HUES64 (cell line): ENCODE results near the gene KRT73. TPM values are rescaled to one million over a fixed set of nuclear protein-coding genes. Genes with fewer than 3 reads are reported as not detected.

Experiments used
- H3K27ac ChIP-seq: 2 replicates; pipeline ENCODE4 v1.7.0; 2013; ENCODE audit warnings: low read depth, low read length, inconsistent platforms
- H3K27me3 ChIP-seq: 2 replicates; pipeline ENCODE4 v1.6.1; 2013; ENCODE audit warnings: mild to moderate bottlenecking, low read length; ENCODE audit not compliant: insufficient read depth
- H3K36me3 ChIP-seq: 2 replicates; pipeline ENCODE4 v1.6.1; 2013; ENCODE audit warnings: mild to moderate bottlenecking, low read length; ENCODE audit not compliant: insufficient read depth
- H3K4me1 ChIP-seq: 2 replicates; pipeline ENCODE4 v1.6.1; 2013; ENCODE audit warnings: mild to moderate bottlenecking, low read length, moderate library complexity; ENCODE audit not compliant: insufficient read depth
- H3K4me3 ChIP-seq: 2 replicates; pipeline ENCODE4 v1.5.1; 2013; ENCODE audit warnings: mild to moderate bottlenecking, low read length, moderate library complexity
- H3K9ac ChIP-seq: 2 replicates; pipeline ENCODE4 v1.6.1; 2013; ENCODE audit warnings: mild to moderate bottlenecking, low read depth, low read length
- H3K9me3 ChIP-seq: 2 replicates; pipeline ENCODE4 v1.6.1; 2013; ENCODE audit warnings: low read depth, low read length; ENCODE audit not compliant: insufficient read depth
- WGBS: fragments of 150-250, 120-280 bp; methylation state at CpG from one replicate; pipeline ENCODE4 v1.1.7; 2013; ENCODE audit warnings: missing lambda C conversion rate; 5-methylcytosine and 5-hydroxymethylcytosine counted together
- polyA plus RNA-seq, 2 experiments: library from polyadenylated mRNA; stranded (reverse); fragments of 50-300 nt; gene quantifications; one replicate each; pipeline ENCODE4 v1.2.3, GENCODE V29; 2013

The KRT73 gene
- not detected for polyA plus RNA-seq (2013, experiment 1 of 2)
- polyA plus RNA-seq (2013, experiment 2 of 2) = not detected

DNA sequence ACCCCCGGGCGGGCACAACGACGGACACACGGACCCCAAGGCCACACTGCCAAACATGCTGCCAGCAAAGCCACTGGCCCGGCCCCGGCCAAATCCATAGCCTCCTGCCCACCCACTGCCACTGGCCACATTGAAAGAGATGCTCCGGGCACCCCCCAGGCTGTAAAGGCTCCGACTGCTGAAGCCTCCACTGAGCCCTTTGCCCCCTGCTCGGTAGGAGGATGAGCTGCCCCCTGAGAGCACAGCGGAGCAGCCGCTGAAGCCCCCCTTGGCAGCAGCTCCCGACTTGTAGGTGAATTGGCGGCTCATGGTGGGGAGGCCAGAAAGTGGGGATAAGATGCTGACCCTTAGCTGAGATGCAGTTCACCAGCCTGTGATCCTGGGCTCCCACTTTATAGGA lies at the start of gene KRT73:
TSS of gene KRT73 (minus strand) at position 344 of the 400 bp plus-strand sequence. CDS start at position 309, 35 bp downstream.
- Histone ChIP-seq H3K27ac (no peak within 1 kb of the TSS), H3K9me3 (no peaks in the 10 kb centered on the region), H3K36me3 (no peaks in the 10 kb centered on the region), H3K4me1 (no peaks in the 10 kb centered on the region; the same call in 1 of the 2 replicates), H3K27me3 (no peaks in the 10 kb centered on the region), H3K4me3 (no peak within 1 kb of the TSS), H3K9ac (no peak within 1 kb of the TSS)
- WGBS = 94% methylated on average over 14 of the region's 14 CpGs

DNA sequence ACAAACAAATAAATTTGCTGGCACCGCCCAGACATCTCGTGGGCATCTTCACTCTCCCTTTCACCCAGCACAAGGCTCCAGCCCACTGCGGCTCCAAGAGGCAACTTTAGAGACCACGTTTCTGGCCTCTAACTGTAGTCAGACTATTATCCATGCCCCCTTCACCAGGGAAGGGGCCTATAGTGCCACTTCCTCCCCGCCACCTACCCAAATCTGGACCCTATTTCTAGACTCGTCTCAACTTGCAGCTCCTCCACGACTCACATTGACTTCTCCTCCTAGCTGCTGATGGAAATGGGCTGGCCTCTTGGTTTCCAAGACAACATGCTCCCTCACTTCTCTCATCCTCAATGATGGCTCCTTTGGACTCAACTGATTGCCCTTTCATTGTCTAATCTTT lies 49.6 kb upstream of the KRT73 start:
- no peak overlapping the region for H3K9ac ChIP-seq
- H3K36me3 ChIP-seq = no peaks in the 10 kb centered on the region
- no peak overlapping the region for H3K4me3 ChIP-seq
- WGBS = 84% methylated on average over 7 of the region's 7 CpGs
- no peaks in the 10 kb centered on the region for H3K9me3 ChIP-seq
- no peak overlapping the region for H3K27ac ChIP-seq
- no peaks in the 10 kb centered on the region for H3K4me1 ChIP-seq
- H3K27me3 ChIP-seq = no peaks in the 10 kb centered on the region

DNA sequence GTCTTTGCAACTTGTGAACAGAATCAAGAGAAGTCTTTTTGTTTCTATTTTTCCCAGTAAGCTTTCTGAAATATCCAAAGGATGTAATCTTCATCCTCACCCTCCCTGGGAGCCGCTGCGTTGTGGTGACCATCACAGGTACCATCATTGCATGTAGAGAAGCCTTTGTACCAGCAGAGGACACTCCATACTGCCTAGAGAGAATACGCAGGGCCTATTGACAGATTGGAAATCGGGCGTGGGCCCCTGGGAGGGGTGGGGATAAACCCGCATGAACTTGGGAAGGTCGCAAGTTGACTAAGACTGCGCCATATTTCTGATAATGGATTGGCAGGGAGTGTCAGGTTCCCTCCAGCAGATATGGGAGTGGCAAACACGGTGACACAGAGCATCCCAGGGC lies 49.1 kb upstream of the KRT73 start:
- no peaks in the 10 kb centered on the region for H3K27me3 ChIP-seq
- H3K27ac ChIP-seq = no peak overlapping the region
- WGBS = 70% methylated on average over 9 of the region's 9 CpGs
- no peaks in the 10 kb centered on the region for H3K4me1 ChIP-seq
- H3K4me3 ChIP-seq = no peak overlapping the region
- no peak overlapping the region for H3K9ac ChIP-seq
- H3K9me3 ChIP-seq = no peaks in the 10 kb centered on the region
- no peaks in the 10 kb centered on the region for H3K36me3 ChIP-seq

DNA sequence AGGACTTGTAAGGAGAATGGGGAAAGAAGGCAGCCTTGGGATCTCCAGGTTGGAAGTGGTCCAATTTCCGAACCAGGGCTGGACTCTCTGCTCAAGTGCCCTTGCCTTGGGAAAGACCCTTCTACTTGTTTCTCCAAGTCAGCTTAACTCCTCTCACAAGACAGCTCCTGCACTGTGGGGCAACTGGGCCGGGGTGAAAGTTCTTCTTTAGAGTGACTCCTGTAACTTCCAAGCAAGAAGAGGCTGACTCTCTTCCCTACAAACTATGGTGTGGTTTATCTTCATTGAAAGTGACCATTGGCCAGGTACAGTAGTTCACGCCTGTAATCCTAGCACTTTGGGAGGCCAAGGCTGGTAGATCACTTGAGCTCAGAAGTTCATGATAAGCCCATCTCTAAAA lies 48.1 kb upstream of the KRT73 start:
- Histone ChIP-seq H3K9me3 (no peaks in the 10 kb centered on the region), H3K27me3 (no peaks in the 10 kb centered on the region), H3K9ac (no peak overlapping the region), H3K4me1 (no peaks in the 10 kb centered on the region), H3K4me3 (no peak overlapping the region), H3K36me3 (no peaks in the 10 kb centered on the region), H3K27ac (no peak overlapping the region)
- WGBS = 94% methylated on average over 3 of the region's 3 CpGs

DNA sequence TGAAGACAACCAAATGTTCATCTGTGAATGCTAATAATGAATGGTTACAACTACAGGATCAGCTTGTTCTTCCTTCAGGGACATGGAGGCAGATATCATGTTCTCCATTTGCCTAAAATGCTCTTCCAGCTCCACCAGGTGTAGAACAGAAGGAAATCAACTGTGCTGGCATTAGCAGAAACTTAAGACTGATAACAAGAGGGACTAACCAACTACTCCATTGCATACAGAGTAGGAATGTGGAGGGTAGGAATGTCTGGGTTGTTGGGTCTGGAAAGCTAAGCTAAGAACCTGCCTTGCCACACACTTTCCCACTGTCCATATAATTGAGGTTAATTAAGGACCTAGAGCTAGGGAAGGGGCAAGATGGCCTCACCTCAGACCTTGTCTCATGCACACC lies 45.1 kb upstream of the KRT73 start:
- Histone ChIP-seq H3K9me3 (no peaks in the 10 kb centered on the region), H3K4me3 (no peak overlapping the region), H3K4me1 (no peaks in the 10 kb centered on the region), H3K9ac (no peak overlapping the region), H3K36me3 (no peaks in the 10 kb centered on the region), H3K27me3 (no peaks in the 10 kb centered on the region), H3K27ac (no peak overlapping the region)

DNA sequence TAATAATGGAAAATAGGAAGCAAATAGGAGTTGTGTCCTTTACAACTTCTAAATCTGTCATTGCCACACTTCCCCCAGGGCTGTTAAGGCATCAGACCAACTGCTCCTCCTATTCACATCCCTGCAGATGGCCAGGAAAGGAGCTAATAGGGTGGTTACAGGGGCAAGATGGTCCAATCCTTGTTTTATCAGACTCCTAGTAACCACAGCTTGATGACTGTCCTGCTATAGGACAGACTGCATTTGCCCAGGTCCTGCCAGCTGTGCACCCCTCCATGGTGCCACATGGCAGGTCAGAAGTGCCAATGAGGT lies 44.5 kb upstream of the KRT73 start:
- Histone ChIP-seq H3K9me3 (no peaks in the 10 kb centered on the region), H3K27ac (no peak overlapping the region), H3K4me1 (no peaks in the 10 kb centered on the region), H3K36me3 (no peaks in the 10 kb centered on the region), H3K27me3 (no peaks in the 10 kb centered on the region), H3K4me3 (no peak overlapping the region), H3K9ac (no peak overlapping the region)

DNA sequence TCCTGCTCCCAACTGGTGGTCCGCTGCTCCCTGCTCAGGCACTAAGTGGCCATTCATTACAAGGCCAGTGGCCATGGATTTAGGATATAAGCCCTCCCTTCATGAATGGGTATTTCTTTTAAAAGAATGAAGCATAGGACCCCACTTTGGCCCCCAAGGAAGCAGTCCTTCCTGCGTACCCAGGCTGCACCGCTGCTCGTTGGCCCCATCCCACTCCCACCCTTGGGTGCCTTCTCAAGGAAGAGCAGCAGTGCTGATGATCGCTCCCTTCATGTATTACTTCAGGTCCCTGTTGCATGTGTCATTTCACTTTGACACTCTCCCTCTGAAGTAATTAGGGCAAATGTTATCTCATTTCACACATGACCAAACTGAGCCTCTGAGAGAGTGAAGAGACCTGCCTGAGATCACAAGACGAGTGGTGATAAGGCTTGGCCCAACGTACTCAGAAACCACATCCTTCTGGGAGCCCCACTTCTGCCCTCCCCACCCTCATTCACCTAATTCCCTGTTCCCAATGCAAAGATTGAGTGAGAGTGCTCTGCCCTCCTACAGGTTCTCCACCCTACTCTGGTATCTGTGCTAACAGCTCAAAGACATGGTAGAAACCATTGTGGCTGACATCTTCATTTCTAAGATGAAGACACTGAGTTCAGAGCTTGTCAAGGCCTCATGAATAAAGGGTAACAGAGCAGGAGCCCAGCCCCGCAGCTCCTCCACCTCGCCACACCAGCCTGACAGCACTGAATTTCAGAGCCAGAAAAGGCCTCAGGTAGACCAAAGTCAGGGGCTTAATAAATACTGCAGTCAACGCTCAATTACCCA lies 43.9 kb upstream of the KRT73 start:
- WGBS = 87% methylated on average over 10 of the region's 10 CpGs
- Histone ChIP-seq H3K4me3 (no peak overlapping the region), H3K36me3 (no peaks in the 10 kb centered on the region), H3K9me3 (no peaks in the 10 kb centered on the region), H3K4me1 (no peaks in the 10 kb centered on the region), H3K27me3 (no peaks in the 10 kb centered on the region), H3K9ac (no peak overlapping the region), H3K27ac (no peak overlapping the region)

DNA sequence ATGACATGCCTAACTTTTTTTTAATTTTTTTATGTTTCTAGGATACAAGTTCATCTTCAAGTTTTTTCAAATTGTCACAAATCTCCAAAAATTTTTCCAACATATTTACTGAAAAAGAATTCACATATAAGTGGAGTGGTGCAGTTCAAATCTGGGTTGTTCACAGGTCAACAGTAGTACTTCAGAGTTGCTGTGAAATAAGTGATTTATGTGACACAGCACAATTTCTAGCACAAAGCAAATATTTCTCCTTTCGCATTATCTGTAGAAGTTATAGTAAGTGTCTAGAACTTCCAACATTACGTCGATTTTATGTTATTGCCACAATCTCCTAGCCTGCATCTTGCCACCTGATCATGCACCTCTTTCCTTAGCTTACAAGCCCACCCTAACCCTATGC lies 43.3 kb upstream of the KRT73 start:
- H3K9ac ChIP-seq = no peak overlapping the region
- H3K27me3 ChIP-seq = no peaks in the 10 kb centered on the region
- H3K27ac ChIP-seq = no peak overlapping the region
- H3K4me3 ChIP-seq = no peak overlapping the region
- WGBS = 95% methylated on average over 2 of the region's 3 CpGs
- H3K9me3 ChIP-seq = no peaks in the 10 kb centered on the region
- no peaks in the 10 kb centered on the region for H3K36me3 ChIP-seq
- H3K4me1 ChIP-seq = no peaks in the 10 kb centered on the region

DNA sequence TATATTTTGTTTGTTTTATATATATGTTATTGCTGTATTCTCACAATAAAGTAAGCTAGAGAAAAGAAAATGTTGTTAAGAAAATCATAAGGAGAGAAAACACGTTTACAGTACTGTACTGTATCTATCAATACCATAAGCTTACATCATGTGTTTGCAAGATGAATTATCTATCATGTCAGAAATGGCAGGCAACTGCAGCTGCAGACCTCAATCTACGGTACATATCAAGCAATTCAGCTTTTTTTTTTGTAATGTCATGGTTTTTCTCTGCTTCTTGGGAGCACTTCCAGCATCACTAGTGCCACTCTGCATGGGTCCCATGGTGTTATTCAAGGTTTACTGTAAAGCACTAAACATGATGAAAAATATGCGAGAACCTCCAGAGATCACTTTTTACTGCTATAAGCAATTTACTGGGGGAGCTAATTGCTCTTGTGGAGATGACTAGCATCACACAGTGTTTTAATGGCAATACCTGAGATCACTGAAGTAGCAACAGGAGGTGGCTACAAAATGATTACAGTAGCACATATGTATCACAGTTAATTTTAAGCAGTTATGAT lies 42.7 kb upstream of the KRT73 start:
- WGBS = 89% methylated on average over 2 of the region's 3 CpGs

DNA sequence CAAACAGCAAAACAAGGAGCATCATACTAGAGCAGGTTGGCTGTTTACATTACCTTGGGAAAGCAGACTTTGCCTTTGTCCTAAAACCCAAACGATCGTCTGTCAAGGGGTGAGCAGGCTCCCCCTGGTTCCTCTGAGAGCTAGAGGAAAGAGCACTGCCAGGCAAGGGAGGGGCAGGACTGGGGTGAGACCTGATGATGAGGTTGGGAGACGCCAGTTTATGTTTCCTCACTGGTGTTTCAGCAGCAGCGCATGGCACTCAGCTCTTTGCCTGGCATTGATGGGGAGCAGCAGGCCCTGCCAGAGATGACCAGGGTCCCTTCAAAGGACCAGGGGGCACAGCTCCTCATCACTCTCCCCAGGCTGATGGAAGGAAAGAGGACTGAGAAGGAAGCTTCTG lies 41.6 kb upstream of the KRT73 start:
- no peaks in the 10 kb centered on the region for H3K9me3 ChIP-seq
- no peaks in the 10 kb centered on the region for H3K4me1 ChIP-seq
- H3K4me3 ChIP-seq = no peak overlapping the region
- H3K9ac ChIP-seq = no peak overlapping the region
- 93% methylated on average over 4 of the region's 4 CpGs for WGBS
- H3K36me3 ChIP-seq = no peaks in the 10 kb centered on the region
- H3K27me3 ChIP-seq = no peaks in the 10 kb centered on the region
- H3K27ac ChIP-seq = no peak overlapping the region

More for the DNA sequence above, 42.7 kb upstream of the KRT73 start:
- Histone ChIP-seq H3K36me3 (no peaks in the 10 kb centered on the region), H3K27ac (no peak overlapping the region), H3K9ac (no peak overlapping the region), H3K27me3 (no peaks in the 10 kb centered on the region), H3K4me1 (no peaks in the 10 kb centered on the region), H3K4me3 (no peak overlapping the region), H3K9me3 (no peaks in the 10 kb centered on the region)

DNA sequence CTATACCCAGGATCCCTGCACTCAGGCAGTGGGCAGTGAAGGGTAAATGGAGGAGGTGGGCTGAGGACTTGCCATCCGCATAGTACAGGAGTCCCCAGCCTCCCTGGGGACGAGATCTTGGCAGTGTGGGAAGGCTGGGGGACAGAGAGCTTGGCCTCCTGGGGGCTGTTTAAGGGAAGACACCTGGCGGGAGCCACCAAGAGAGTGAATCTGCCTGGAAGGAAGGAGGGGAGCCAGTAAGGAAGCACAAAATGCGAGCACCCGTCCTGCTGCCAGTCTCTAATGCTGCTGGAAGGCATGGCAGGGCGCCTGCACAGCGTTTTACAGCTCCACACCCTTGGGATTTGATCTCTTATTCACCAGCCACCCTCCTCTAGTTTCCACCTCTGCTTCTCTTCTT lies 41.0 kb upstream of the KRT73 start:
- H3K4me1 ChIP-seq = no peaks in the 10 kb centered on the region

More for the DNA sequence above, 41.0 kb upstream of the KRT73 start:
- Histone ChIP-seq H3K27me3 (no peaks in the 10 kb centered on the region), H3K4me3 (no peak overlapping the region), H3K36me3 (no peaks in the 10 kb centered on the region), H3K9me3 (no peaks in the 10 kb centered on the region), H3K9ac (no peak overlapping the region), H3K27ac (no peak overlapping the region)
- WGBS = 87% methylated on average over 7 of the region's 7 CpGs
